Activated naive CD8-positive, alpha-beta T cell (primary cell): ENCODE results near the gene MICALL1.

Experiments used
- H3K27ac Mint-ChIP-seq: one replicate; pipeline ENCODE4 v1.8.0; 2021; ENCODE audit warnings: mixed read lengths
- H3K27me3 Mint-ChIP-seq: one replicate; pipeline ENCODE4 v1.8.0; 2021; ENCODE audit warnings: mixed read lengths
- H3K36me3 Mint-ChIP-seq: one replicate; pipeline ENCODE4 v1.8.0; 2021; ENCODE audit warnings: mixed read lengths
- H3K4me1 Mint-ChIP-seq: one replicate; pipeline ENCODE4 v1.8.0; 2021; ENCODE audit warnings: low read depth, mixed read lengths
- H3K4me3 Mint-ChIP-seq: one replicate; pipeline ENCODE4 v1.8.0; 2021; ENCODE audit warnings: mild to moderate bottlenecking, mixed read lengths
- H3K9me3 Mint-ChIP-seq: one replicate; pipeline ENCODE4 v1.8.0; 2021; ENCODE audit warnings: low read depth, mixed read lengths

The MICALL1 gene

GRCh38 chr22:37896939-37897338, 9.2 kb upstream of the MICALL1 start:
- peaks cover 22% of the 10 kb centered on the region for H3K4me1 Mint-ChIP-seq
- H3K27me3 Mint-ChIP-seq = no peaks in the 10 kb centered on the region
- H3K9me3 Mint-ChIP-seq = no peaks in the 10 kb centered on the region
- no peak overlapping the region for H3K4me3 Mint-ChIP-seq
- peak overlapping the region; percentile 78 for H3K27ac Mint-ChIP-seq
- H3K36me3 Mint-ChIP-seq = no peaks in the 10 kb centered on the region

GRCh38 chr22:37897807-37898206, 8.3 kb upstream of the MICALL1 start:
- no peaks in the 10 kb centered on the region for H3K27me3 Mint-ChIP-seq
- H3K4me3 Mint-ChIP-seq = no peak overlapping the region
- H3K36me3 Mint-ChIP-seq = no peaks in the 10 kb centered on the region
- no peaks in the 10 kb centered on the region for H3K9me3 Mint-ChIP-seq
- H3K4me1 Mint-ChIP-seq = peaks cover 22% of the 10 kb centered on the region
- H3K27ac Mint-ChIP-seq = peak overlapping the region; percentile 16

- no peaks in the 10 kb centered on the region for H3K36me3 Mint-ChIP-seq
- H3K4me1 Mint-ChIP-seq = peaks cover 22% of the 10 kb centered on the region
- H3K27me3 Mint-ChIP-seq = no peaks in the 10 kb centered on the region
- no peak overlapping the region for H3K4me3 Mint-ChIP-seq
- H3K27ac Mint-ChIP-seq = peak overlapping the region; percentile 16
- no peaks in the 10 kb centered on the region for H3K9me3 Mint-ChIP-seq
Measured at GRCh38 chr22:37898441-37899181, 7.5 kb upstream of the MICALL1 start.

DNA sequence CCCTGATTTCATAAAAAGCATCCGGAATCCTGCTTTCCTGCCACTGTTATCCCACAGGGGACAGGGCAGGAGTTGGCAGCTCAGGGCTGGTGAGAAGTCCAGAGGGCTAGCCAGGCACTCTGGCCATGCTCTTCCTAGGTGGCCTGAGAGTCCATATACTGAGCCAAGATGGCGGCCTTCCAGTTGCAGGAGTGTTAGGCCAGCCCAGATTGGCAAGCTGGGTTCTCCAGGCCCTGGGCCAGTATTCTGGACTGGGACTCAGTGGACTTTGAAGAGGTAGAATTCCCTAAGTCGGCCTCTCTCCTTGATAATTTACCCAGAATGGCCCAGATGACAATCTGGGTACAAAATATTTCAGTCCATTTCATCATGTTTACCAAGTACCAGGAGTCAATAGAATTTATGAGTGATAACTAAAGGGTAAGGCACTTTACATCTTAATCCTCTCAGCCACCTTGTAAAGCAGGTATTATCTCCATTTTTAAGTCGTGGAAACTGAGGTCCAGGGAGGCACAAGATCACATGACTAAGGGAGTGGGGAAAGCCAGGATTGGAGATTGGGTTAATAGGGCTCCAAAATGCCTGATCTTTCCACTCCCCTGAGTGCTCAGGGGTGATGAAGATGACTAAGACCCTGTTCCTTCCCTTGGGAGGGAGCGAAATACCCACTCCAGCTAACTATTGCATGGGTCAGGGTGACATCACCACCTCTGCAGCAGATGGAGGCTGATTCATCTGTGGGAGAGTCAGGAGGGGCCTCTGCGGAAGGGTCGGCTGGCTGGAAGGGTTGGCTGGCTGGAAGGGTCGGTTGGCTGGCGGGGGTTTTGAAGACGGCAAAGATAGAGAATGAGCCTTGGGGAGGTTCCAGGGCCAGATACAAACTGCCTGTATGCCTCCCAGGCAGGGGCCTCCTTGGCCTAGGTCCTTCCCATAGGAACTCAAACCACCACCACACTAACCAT, 1.2 kb upstream of the MICALL1 start:
- Mint-ChIP-seq H3K36me3 (no peaks in the 10 kb centered on the region), H3K27me3 (no peaks in the 10 kb centered on the region), H3K27ac (peak overlapping the region; percentile 75), H3K4me3 (peak overlapping the region; percentile 81), H3K4me1 (peaks cover 26% of the 10 kb centered on the region), H3K9me3 (no peaks in the 10 kb centered on the region)

DNA sequence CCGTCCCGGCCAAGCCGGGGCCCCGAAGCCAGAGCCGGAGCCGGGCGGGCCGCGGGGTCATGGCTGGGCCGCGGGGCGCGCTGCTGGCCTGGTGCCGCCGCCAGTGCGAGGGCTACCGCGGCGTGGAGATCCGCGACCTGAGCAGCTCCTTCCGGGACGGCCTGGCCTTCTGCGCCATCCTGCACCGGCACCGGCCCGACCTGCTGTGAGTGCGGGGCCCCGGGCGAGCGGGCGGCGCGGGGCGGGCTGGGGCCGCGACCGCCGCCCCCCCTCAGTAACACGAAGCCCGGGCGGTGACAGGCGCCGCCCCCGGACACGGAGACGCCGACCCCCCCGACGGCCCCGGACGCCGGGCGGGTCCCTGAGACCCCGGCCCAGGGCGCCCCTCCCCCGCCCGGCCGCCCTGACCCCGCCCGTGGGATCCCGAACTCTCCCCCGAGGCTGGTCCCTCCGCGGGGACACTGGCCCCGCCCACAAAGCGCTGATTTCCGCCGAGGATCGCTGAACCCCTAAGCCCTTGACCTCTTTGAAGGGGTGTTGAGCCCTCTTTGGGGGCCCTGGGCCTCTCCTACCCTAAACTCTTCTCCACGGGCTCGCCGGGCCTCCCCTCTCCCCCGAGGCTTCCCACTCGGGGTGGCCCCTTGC, 389 bp downstream of the MICALL1 start:
- Mint-ChIP-seq H3K36me3 (no peaks in the 10 kb centered on the region), H3K4me3 (peak overlapping the region; percentile 85), H3K27me3 (no peaks in the 10 kb centered on the region), H3K27ac (peak overlapping the region; percentile 81), H3K4me1 (peaks cover 35% of the 10 kb centered on the region), H3K9me3 (no peaks in the 10 kb centered on the region)

GRCh38 chr22:37907036-37907954, 1.2 kb downstream of the MICALL1 start:
- Mint-ChIP-seq H3K36me3 (no peaks in the 10 kb centered on the region), H3K9me3 (no peaks in the 10 kb centered on the region), H3K4me3 (peak overlapping the region; percentile 85), H3K27me3 (no peaks in the 10 kb centered on the region), H3K27ac (peak overlapping the region; percentile 81), H3K4me1 (peaks cover 43% of the 10 kb centered on the region)

GRCh38 chr22:37909766-37910165, 3.7 kb downstream of the MICALL1 start:
- no peaks in the 10 kb centered on the region for H3K9me3 Mint-ChIP-seq
- H3K27me3 Mint-ChIP-seq = no peaks in the 10 kb centered on the region
- H3K4me3 Mint-ChIP-seq = no peak overlapping the region
- no peak overlapping the region for H3K27ac Mint-ChIP-seq
- no peaks in the 10 kb centered on the region for H3K36me3 Mint-ChIP-seq
- peaks cover 42% of the 10 kb centered on the region for H3K4me1 Mint-ChIP-seq

DNA sequence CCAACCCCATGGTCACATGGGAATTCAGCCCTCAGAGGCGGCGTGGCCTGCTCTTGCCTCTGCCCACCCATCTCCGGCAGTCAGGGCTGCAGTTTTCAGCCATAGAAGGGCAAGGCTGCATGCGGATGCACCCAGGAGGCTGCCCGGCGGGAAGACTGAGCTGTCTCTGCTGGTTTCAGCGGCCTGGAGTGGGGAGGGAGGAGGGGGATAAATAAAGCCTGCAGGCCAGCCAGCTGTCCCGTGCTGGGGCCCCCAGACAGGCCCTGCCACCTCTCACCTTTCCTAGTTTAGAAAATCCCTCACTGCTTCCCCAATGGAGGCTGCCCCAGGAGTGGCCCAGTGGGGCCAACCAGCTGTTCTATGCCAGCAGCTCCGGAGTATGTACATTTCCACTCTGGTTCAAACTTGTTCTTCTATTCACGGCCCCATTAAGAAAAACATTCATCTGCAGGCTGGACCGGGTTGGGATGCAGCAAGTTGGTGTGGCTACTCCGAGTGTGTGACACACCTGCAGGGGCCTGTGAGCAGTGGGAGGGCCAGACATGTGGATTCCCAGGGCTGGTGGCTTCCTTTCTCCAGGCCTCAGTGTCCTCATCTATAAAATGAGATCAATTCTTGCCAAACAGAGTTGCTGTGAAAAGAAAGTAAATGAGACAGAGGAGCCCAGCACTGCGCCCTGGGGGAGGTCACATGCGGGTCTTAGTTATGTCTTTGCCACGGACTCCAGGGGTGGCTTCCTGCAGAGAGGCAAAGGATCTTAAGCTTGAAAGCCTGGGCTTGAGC, 5.0 kb downstream of the MICALL1 start:
- Mint-ChIP-seq H3K4me1 (peaks cover 34% of the 10 kb centered on the region), H3K9me3 (no peaks in the 10 kb centered on the region), H3K27ac (no peak overlapping the region)

GRCh38 chr22:37911697-37912096, 5.6 kb downstream of the MICALL1 start:
- H3K4me1 Mint-ChIP-seq = peaks cover 34% of the 10 kb centered on the region
- H3K9me3 Mint-ChIP-seq = no peaks in the 10 kb centered on the region
- H3K27ac Mint-ChIP-seq = no peak overlapping the region
- no peaks in the 10 kb centered on the region for H3K36me3 Mint-ChIP-seq
- H3K4me3 Mint-ChIP-seq = no peak overlapping the region
- H3K27me3 Mint-ChIP-seq = no peaks in the 10 kb centered on the region

More for the DNA sequence above, 5.0 kb downstream of the MICALL1 start:
- no peak overlapping the region for H3K4me3 Mint-ChIP-seq
- H3K36me3 Mint-ChIP-seq = no peaks in the 10 kb centered on the region
- H3K27me3 Mint-ChIP-seq = no peaks in the 10 kb centered on the region

DNA sequence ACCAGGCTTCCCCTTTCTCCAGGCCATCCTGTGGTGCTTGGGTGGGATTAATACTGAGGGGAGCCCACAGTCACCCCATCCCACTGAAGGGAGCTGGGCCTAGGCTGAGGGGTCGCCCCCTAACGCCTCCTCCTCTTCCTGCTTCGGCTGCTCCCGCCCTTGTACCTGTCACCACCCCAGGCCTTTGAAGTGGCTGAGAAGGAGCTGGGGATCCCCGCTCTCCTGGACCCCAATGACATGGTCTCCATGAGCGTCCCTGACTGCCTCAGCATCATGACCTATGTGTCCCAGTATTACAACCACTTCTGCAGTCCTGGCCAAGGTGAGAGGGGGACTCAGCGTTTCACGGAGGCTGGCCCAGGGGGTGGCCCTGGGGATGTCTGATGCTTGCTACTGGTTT, 6.1 kb downstream of the MICALL1 start:
- Mint-ChIP-seq H3K9me3 (no peaks in the 10 kb centered on the region), H3K36me3 (no peaks in the 10 kb centered on the region), H3K4me1 (peaks cover 31% of the 10 kb centered on the region), H3K4me3 (no peak overlapping the region), H3K27me3 (no peaks in the 10 kb centered on the region), H3K27ac (peak overlapping the region; percentile 50)

GRCh38 chr22:37913233-37913721, 7.2 kb downstream of the MICALL1 start:
- H3K9me3 Mint-ChIP-seq = no peaks in the 10 kb centered on the region
- H3K27ac Mint-ChIP-seq = no peak overlapping the region

GRCh38 chr22:37916311-37916710, 10.2 kb downstream of the MICALL1 start:
- H3K9me3 Mint-ChIP-seq = no peaks in the 10 kb centered on the region
- no peak overlapping the region for H3K4me3 Mint-ChIP-seq
- no peaks in the 10 kb centered on the region for H3K36me3 Mint-ChIP-seq
- H3K27me3 Mint-ChIP-seq = no peaks in the 10 kb centered on the region
- H3K4me1 Mint-ChIP-seq = peaks cover 14% of the 10 kb centered on the region
- no peak overlapping the region for H3K27ac Mint-ChIP-seq

More at GRCh38 chr22:37913233-37913721, 7.2 kb downstream of the MICALL1 start:
- Mint-ChIP-seq H3K4me1 (peaks cover 23% of the 10 kb centered on the region), H3K27me3 (no peaks in the 10 kb centered on the region), H3K36me3 (no peaks in the 10 kb centered on the region), H3K4me3 (no peak overlapping the region)

- no peaks in the 10 kb centered on the region for H3K27me3 Mint-ChIP-seq
- no peak overlapping the region for H3K4me3 Mint-ChIP-seq
- H3K9me3 Mint-ChIP-seq = no peaks in the 10 kb centered on the region
- no peaks in the 10 kb centered on the region for H3K36me3 Mint-ChIP-seq
- no peak overlapping the region for H3K27ac Mint-ChIP-seq
- peaks cover 4% of the 10 kb centered on the region for H3K4me1 Mint-ChIP-seq
Measured at GRCh38 chr22:37917874-37918548, 11.9 kb downstream of the MICALL1 start.
